Smooth muscle cell (in vitro differentiated cells): ENCODE data around the gene ASAP2. TPM values are rescaled to one million over a fixed set of nuclear protein-coding genes. Genes with fewer than 3 reads are reported as not detected.

ENCODE experiments used
- DNase-seq: peaks from one replicate; lab custom pipeline; 2025; ENCODE audit not compliant: unreplicated experiment; lab: John Stamatoyannopoulos, UW
- H2AFZ ChIP-seq: fragments of 200-600 bp; sonication (generic); 2 replicates; pipeline ENCODE4 v1.6.0; 2016; ENCODE audit warnings: antibody characterized with exemption, low read depth, mild to moderate bottlenecking
- H3F3A ChIP-seq: fragments of 200-600 bp; sonication (generic); 2 replicates; pipeline ENCODE4 v1.6.0; 2017; ENCODE audit warnings: antibody characterized with exemption, low read depth
- H3K27ac ChIP-seq: fragments of 200-600 bp; sonication (generic); 2 replicates; pipeline ENCODE4 v1.5.1; 2016; ENCODE audit warnings: low read depth, mild to moderate bottlenecking
- H3K27me3 ChIP-seq: fragments of 200-600 bp; sonication (generic); 2 replicates; pipeline ENCODE4 v1.6.1; 2016; ENCODE audit warnings: low read depth, mild to moderate bottlenecking
- H3K36me3 ChIP-seq: fragments of 200-600 bp; sonication (generic); 2 replicates; pipeline ENCODE4 v1.5.1; 2016; ENCODE audit warnings: low read depth
- H3K4me1 ChIP-seq: fragments of 200-600 bp; sonication (generic); 2 replicates; pipeline ENCODE4 v1.5.1; 2016; ENCODE audit warnings: low read depth
- H3K4me2 ChIP-seq: fragments of 200-600 bp; sonication (generic); 2 replicates; pipeline ENCODE4 v1.6.0; 2016; ENCODE audit warnings: mild to moderate bottlenecking
- H3K4me3 ChIP-seq: fragments of 200-600 bp; sonication (generic); 2 replicates; pipeline ENCODE4 v1.5.1; 2016; ENCODE audit warnings: mild to moderate bottlenecking
- H3K79me2 ChIP-seq: fragments of 200-600 bp; sonication (generic); 2 replicates; pipeline ENCODE4 v1.6.0; 2016; ENCODE audit warnings: low read depth, mild to moderate bottlenecking
- H3K9ac ChIP-seq: fragments of 200-600 bp; sonication (generic); 2 replicates; pipeline ENCODE4 v1.6.0; 2016; ENCODE audit warnings: low read depth
- H3K9me3 ChIP-seq: fragments of 200-600 bp; sonication (generic); replicated peaks from 2 replicates; pipeline ENCODE4 v1.5.1; 2016; ENCODE audit warnings: low read depth
- H4K20me1 ChIP-seq: fragments of 200-600 bp; sonication (generic); 2 replicates; pipeline ENCODE4 v1.6.0; 2016; ENCODE audit warnings: low read depth
- WGBS: methylation state at CpG from one replicate; pipeline ENCODE4 v1.1.7; 2016; ENCODE audit warnings: low lambda C conversion rate; 5-methylcytosine and 5-hydroxymethylcytosine counted together
- polyA plus RNA-seq: library from polyadenylated mRNA; unstranded; fragments of >200 nt; fragmentation: Nextera tagmentation; extraction: Ambion mirVana; gene quantifications from 2 replicates; pipeline ENCODE4 v1.2.1, GENCODE V29; 2016
- total RNA-seq: library from RNA; depleted of rRNA; stranded (reverse); fragments of >200 nt; gene quantifications from 2 replicates; pipeline ENCODE4 v1.2.3, GENCODE V29; 2014
- TF ChIP-seq, protein P1 (sequence below): fragments of 200-600 bp; sonication (generic); IDR thresholded peaks from 2 replicates; pipeline ENCODE4 v1.5.1; 2017; ENCODE audit warnings: borderline replicate concordance, mild to moderate bottlenecking, antibody characterized with exemption; ENCODE audit not compliant: insufficient read depth, poor library complexity, severe bottlenecking

The ASAP2 gene
- total and polyA plus RNA-seq, 2 experiments from 2014 or later = 8.8 to 23.1 TPM

DNA sequence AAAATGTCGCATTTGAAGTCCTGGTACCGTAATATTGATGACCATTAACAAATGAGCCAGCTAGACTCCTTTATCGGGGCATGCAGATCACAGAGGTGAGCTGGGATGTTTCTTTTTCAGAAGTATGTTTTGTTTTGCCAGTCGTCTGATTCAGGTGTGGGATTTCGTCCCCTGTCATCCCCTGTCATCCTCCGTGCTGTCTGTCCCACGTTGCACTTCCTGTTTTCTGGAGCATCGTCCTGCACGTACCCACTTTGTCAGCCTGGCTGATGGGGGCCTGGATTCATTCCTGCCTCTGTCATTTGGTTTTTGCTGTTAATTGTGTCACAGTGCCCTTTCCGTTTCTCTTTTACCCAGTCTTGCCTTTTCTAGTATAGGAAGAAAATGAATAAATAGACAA is 72.8 kb downstream of the ASAP2 start:
- Histone ChIP-seq H3K4me3 (no peak overlapping the region), H3K4me2 (no peak overlapping the region), H3K9me3 (no peaks in the 10 kb centered on the region), H4K20me1 (peaks cover 38% of the 10 kb centered on the region), H3K79me2 (peaks cover 38% of the 10 kb centered on the region), H3K9ac (no peak overlapping the region), H3F3A (no peaks in the 10 kb centered on the region), H3K36me3 (peaks cover 5% of the 10 kb centered on the region), H2AFZ (no peak overlapping the region), H3K27ac (no peak overlapping the region), H3K27me3 (no peaks in the 10 kb centered on the region), H3K4me1 (no peaks in the 10 kb centered on the region)
- 95% methylated on average over 10 of the region's 10 CpGs for WGBS
- TF ChIP-seq, protein P1, sequence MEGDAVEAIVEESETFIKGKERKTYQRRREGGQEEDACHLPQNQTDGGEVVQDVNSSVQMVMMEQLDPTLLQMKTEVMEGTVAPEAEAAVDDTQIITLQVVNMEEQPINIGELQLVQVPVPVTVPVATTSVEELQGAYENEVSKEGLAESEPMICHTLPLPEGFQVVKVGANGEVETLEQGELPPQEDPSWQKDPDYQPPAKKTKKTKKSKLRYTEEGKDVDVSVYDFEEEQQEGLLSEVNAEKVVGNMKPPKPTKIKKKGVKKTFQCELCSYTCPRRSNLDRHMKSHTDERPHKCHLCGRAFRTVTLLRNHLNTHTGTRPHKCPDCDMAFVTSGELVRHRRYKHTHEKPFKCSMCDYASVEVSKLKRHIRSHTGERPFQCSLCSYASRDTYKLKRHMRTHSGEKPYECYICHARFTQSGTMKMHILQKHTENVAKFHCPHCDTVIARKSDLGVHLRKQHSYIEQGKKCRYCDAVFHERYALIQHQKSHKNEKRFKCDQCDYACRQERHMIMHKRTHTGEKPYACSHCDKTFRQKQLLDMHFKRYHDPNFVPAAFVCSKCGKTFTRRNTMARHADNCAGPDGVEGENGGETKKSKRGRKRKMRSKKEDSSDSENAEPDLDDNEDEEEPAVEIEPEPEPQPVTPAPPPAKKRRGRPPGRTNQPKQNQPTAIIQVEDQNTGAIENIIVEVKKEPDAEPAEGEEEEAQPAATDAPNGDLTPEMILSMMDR = no peak
- DNase-seq = no peak

DNA sequence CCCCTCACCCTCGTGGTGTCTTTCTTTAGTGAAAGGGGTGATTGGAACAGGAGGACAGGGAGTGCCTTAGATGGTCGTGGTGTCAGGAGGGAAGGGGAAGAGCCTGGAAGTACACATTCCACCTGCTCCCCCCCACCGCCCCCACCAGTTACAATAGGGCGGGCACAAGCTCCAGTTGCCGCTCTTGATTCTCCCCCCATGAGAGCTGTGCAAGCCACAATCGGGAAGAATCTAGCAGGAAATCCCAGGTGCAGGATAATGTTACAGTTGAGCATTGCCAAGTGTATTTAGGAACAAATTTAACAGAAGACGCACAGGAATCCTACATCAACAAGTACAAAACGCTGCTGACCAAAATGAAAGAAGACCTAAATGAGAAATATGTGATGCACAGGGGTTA is 73.6 kb downstream of the ASAP2 start:
- H2AFZ ChIP-seq = no peak overlapping the region
- H3K4me3 ChIP-seq = no peak overlapping the region
- no peaks in the 10 kb centered on the region for H3K4me1 ChIP-seq
- H3K27ac ChIP-seq = no peak overlapping the region
- no peak overlapping the region for H3K9ac ChIP-seq
- H3K36me3 ChIP-seq = peaks cover 5% of the 10 kb centered on the region
- no peak overlapping the region for H3K4me2 ChIP-seq
- TF ChIP-seq, protein P1 = no peak
- no peak for DNase-seq
- H4K20me1 ChIP-seq = peaks cover 38% of the 10 kb centered on the region
- no peaks in the 10 kb centered on the region for H3K9me3 ChIP-seq
- no peaks in the 10 kb centered on the region for H3F3A ChIP-seq
- H3K79me2 ChIP-seq = peaks cover 30% of the 10 kb centered on the region
- WGBS = 88% methylated on average over 8 of the region's 8 CpGs
- H3K27me3 ChIP-seq = no peaks in the 10 kb centered on the region

DNA sequence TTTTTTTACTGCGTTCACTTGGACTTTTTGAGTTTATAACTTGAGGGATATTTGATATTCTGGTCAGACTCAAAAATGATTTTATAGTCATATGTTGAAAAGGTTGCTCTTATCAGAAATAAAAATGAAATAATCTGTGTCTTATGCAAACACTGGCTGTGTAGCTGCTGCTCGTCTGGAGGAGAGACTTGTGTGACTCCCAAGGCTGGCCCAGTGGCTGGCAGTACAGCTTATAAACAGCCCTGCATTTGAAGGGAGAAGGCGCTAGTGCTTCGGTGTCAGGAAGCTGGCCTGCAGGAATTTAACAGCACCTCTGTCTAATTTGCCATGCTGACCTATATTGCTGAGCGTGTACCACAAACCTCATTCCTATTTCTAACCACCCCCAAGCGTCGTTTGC is 74.5 kb downstream of the ASAP2 start:
- H3K27me3 ChIP-seq = no peaks in the 10 kb centered on the region
- no peak for DNase-seq
- peaks cover 31% of the 10 kb centered on the region for H4K20me1 ChIP-seq
- TF ChIP-seq, protein P1 = no peak
- H3K4me3 ChIP-seq = no peak overlapping the region
- no peak overlapping the region for H2AFZ ChIP-seq
- 87% methylated on average over 7 of the region's 7 CpGs for WGBS
- no peak overlapping the region for H3K9ac ChIP-seq
- H3K4me1 ChIP-seq = no peaks in the 10 kb centered on the region
- H3K9me3 ChIP-seq = no peaks in the 10 kb centered on the region
- no peak overlapping the region for H3K4me2 ChIP-seq
- peaks cover 5% of the 10 kb centered on the region for H3K36me3 ChIP-seq
- H3F3A ChIP-seq = no peaks in the 10 kb centered on the region
- peaks cover 21% of the 10 kb centered on the region for H3K79me2 ChIP-seq
- H3K27ac ChIP-seq = no peak overlapping the region
